PC-9 (cell line): ENCODE results near the gene NPHS1. TPM values are rescaled to one million over a fixed set of nuclear protein-coding genes. Genes with fewer than 3 reads are reported as not detected.
A peak's percentile ranks its signal among the peaks of the same experiment; 100 is the strongest.

Experiments
- BruUV-seq: library from RNA; stranded (reverse); fragments of 400-500 nt; replicated peaks from 2 replicates; lab custom pipeline; 2021; lab: Mats Ljungman, UMichigan
- CTCF ChIA-PET: fragments of 300-600 bp; sonication (Branson Sonifier 250); formaldehyde crosslinking; loops from one replicate; lab custom pipeline; 2022; ENCODE audit warnings: antibody characterized with exemption; lab: Charles Lee
- POLR2A ChIA-PET: fragments of 300-600 bp; sonication (Branson Sonifier 250); formaldehyde crosslinking; loops from one replicate; lab custom pipeline; 2022; ENCODE audit warnings: antibody characterized with exemption; ENCODE audit not compliant: unreplicated experiment; lab: Charles Lee
- DNase-seq, 2 experiments: peaks; one replicate each; pipeline versions ENCODE4 v3.0.0 to v3.0.0-alpha.2; 2015 to 2022; ENCODE audit warnings: mixed read lengths in 1 of 2
- H2AFZ ChIP-seq: fragments of 200-600 bp; sonication (generic); 2 replicates; pipeline ENCODE4 v1.8.1; 2017; ENCODE audit warnings: antibody characterized with exemption
- H3F3A ChIP-seq: fragments of 200-600 bp; sonication (generic); 2 replicates; pipeline ENCODE4 v1.8.1; 2017; ENCODE audit warnings: antibody characterized with exemption, mild to moderate bottlenecking, low read depth; ENCODE audit not compliant: insufficient read depth
- H3K27ac ChIP-seq: fragments of 200-600 bp; sonication (generic); 2 replicates; pipeline ENCODE4 v1.6.1; 2016; ENCODE audit warnings: mixed run types
- H3K27me3 ChIP-seq: fragments of 200-600 bp; sonication (generic); 2 replicates; pipeline ENCODE4 v1.6.1; 2016; ENCODE audit warnings: low read depth, mixed run types; ENCODE audit not compliant: insufficient read depth
- H3K36me3 ChIP-seq: fragments of 200-600 bp; sonication (generic); 2 replicates; pipeline ENCODE4 v1.6.1; 2016; ENCODE audit warnings: low read depth, mixed run types
- H3K4me1 ChIP-seq: fragments of 200-600 bp; sonication (generic); replicated peaks from 2 replicates; pipeline ENCODE4 v1.6.1; 2016; ENCODE audit warnings: mixed run types; ENCODE audit not compliant: insufficient read depth
- H3K4me2 ChIP-seq: fragments of 200-600 bp; sonication (generic); 2 replicates; pipeline ENCODE4 v1.6.1; 2017; ENCODE audit warnings: mixed run types
- H3K4me3 ChIP-seq: fragments of 200-600 bp; sonication (generic); 2 replicates; pipeline ENCODE4 v1.6.1; 2016; ENCODE audit warnings: mixed run types
- H3K79me2 ChIP-seq: fragments of 200-600 bp; sonication (generic); 2 replicates; pipeline ENCODE4 v1.6.1; 2017; ENCODE audit warnings: low read depth, mixed run types
- H3K9me2 ChIP-seq: fragments of 200-600 bp; sonication (generic); 2 replicates; pipeline ENCODE4 v1.8.1; 2017; ENCODE audit warnings: mild to moderate bottlenecking; ENCODE audit not compliant: insufficient read depth
- H3K9me3 ChIP-seq: fragments of 200-600 bp; sonication (generic); 2 replicates; pipeline ENCODE4 v1.8.1; 2016; ENCODE audit warnings: low read depth; ENCODE audit not compliant: insufficient read depth
- H4K20me1 ChIP-seq: fragments of 200-600 bp; sonication (generic); 2 replicates; pipeline ENCODE4 v1.8.1; 2017; ENCODE audit not compliant: insufficient read depth
- CTCF ChIP-seq: fragments of 200-600 bp; sonication (generic); conservative IDR thresholded peaks from 2 replicates; pipeline ENCODE4 v1.6.1; 2017; ENCODE audit warnings: mixed run types, antibody characterized with exemption, mild to moderate bottlenecking, moderate library complexity
- EZH2 ChIP-seq: fragments of 200-600 bp; sonication (generic); IDR thresholded peaks from 2 replicates; pipeline ENCODE4 v1.8.0; 2017; ENCODE audit warnings: antibody characterized with exemption, low read depth
- intact Hi-C: fragments of 100-400 bp; cut with micrococcal nuclease; formaldehyde crosslinking; loops from one replicate; pipeline ENCODE4 v1.10.0; 2022; ENCODE audit not compliant: unreplicated experiment
- total RNA-seq: library from RNA; stranded (reverse); gene quantifications from 2 replicates; pipeline ENCODE4 v1.2.3, GENCODE V29; 2021

Gene NPHS1
- total RNA-seq, 1 experiment from 2014 or later, result not detected

DNA sequence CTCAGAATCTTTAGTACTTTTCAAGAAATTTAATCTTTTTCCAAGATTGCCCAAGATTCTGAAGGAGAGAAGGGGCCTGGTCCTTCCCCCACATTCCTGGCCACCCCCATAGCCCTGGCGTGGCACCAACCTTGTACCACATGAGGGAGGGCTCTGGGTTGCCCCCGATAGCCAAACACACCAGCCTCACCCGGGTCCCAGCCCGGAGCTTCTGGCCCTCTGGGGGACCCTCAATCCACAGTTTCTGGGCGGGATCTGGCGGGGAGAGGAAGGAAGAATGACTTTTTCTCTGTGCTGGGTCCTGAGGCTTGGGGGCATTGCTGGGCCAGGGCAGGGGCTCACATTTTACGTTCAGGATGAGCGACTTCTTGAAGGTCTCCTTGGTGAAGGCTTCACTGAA, 4.4 kb downstream of the NPHS1 start:
- no peak overlapping the region for H3K4me2 ChIP-seq
- no peaks in the 10 kb centered on the region for H3K79me2 ChIP-seq
- peaks cover 81% of the 10 kb centered on the region for H3K27me3 ChIP-seq
- POLR2A ChIA-PET, result no interaction called here
- TF ChIP-seq CTCF, result no peak
- TF ChIP-seq EZH2, result no peak
- intact Hi-C loops, result no loop called here
- no peaks in the 10 kb centered on the region for H3K36me3 ChIP-seq
- H4K20me1 ChIP-seq, result no peaks in the 10 kb centered on the region
- H2AFZ ChIP-seq, result no peak overlapping the region
- H3F3A ChIP-seq, result no peaks in the 10 kb centered on the region
- CTCF ChIA-PET, result no interaction called here
- no peak overlapping the region for H3K4me3 ChIP-seq
- H3K9me3 ChIP-seq, result no peaks in the 10 kb centered on the region
- no peak for DNase-seq
- H3K4me1 ChIP-seq, result no peaks in the 10 kb centered on the region
- no TSS peak for BruUV-seq
- no peak overlapping the region for H3K27ac ChIP-seq
- H3K9me2 ChIP-seq, result no peaks in the 10 kb centered on the region

DNA sequence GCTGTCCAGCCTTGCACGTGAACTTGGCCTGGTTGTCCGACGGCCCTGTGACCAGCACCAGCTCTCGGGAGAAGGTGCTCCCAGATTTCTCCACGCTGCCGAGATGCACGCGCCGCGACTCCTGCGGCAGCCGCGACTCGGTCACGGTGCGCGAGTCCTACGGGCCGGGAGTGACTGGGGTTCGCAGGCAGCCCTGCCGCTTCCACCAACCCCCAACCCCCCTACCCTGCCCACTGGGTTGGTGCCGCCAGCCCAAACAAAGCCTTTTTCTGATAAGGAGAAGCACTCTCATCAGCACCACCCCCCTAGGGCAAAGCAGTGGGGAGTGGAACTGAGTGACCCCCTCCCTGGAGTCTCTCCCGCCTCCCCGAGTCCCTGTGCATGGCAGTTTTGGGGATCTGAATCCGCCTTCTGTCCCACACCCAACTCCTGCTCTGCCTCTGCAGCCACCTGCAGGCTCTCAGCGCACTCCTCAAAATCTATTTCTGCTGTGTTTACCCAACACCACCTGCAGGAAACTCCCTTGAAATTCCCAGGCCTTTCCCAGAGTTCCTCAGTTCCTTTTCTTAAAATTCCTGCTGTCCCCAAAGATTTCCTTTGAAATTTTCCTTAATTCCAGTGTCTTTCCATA, 6.2 kb downstream of the NPHS1 start:
- no peaks in the 10 kb centered on the region for H3K36me3 ChIP-seq
- TF ChIP-seq EZH2 (no peak), CTCF (no peak)
- no TSS peak for BruUV-seq
- intact Hi-C loops, result no loop called here
- POLR2A ChIA-PET, result no interaction called here
- H3K4me2 ChIP-seq, result no peak overlapping the region
- no peaks in the 10 kb centered on the region for H3K4me1 ChIP-seq
- peaks cover 81% of the 10 kb centered on the region for H3K27me3 ChIP-seq
- no peaks in the 10 kb centered on the region for H3F3A ChIP-seq
- H3K9me2 ChIP-seq, result no peaks in the 10 kb centered on the region
- no peaks in the 10 kb centered on the region for H3K79me2 ChIP-seq
- no peak overlapping the region for H3K4me3 ChIP-seq
- H4K20me1 ChIP-seq, result no peaks in the 10 kb centered on the region
- CTCF ChIA-PET, result no interaction called here
- no peak for DNase-seq
- H2AFZ ChIP-seq, result no peak overlapping the region
- no peaks in the 10 kb centered on the region for H3K9me3 ChIP-seq
- no peak overlapping the region for H3K27ac ChIP-seq

DNA sequence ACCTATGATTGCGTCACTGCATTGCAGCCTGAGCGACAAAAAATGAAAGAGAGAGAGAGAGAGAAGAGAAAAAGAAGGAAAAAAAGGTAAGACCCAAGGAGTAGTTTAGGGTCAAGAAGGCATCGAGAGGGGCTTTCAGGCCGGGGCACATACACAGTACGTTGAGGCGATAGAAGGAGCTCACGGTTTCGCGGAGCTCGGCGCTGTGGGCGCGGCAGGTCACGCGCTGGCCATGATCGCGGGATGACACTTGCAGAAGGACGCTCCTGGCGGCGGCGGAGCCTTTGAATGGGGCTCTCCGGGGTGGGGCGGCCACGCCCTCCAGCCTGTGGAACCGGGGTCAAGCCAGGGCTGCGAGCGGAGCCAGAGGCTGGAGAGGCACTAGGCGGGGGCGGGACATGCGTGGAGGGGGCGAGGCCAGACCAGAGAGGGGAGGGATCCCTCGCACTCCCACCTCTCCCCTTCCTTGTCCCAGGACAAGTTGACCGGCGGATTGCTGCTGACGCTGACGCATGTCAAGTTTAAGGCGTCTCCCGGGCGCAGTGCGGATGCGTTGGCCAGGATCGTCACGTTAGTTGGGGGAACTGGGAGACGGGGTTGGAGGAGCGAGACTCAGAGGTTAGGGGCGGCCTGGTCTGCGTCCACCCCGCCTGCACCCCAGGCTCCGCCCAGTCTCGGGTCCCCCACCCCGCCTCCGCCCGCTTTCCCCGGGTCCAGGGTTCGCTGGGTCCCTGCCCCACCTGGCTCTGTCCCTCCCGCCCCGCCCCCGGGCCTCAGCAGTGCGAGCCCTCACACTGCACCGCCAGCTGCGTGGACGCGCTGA, 6.9 kb downstream of the NPHS1 start:
- Histone ChIP-seq H3K36me3 (no peaks in the 10 kb centered on the region), H2AFZ (no peak overlapping the region), H3K79me2 (no peaks in the 10 kb centered on the region), H3F3A (no peaks in the 10 kb centered on the region), H3K27ac (no peak overlapping the region), H3K4me2 (no peak overlapping the region), H4K20me1 (no peaks in the 10 kb centered on the region), H3K9me3 (no peaks in the 10 kb centered on the region), H3K9me2 (no peaks in the 10 kb centered on the region), H3K4me3 (no peak overlapping the region), H3K27me3 (peaks cover 81% of the 10 kb centered on the region), H3K4me1 (no peaks in the 10 kb centered on the region)
- no TSS peak for BruUV-seq
- ChIA-PET POLR2A (interaction anchor here (0.5 kb wide), 1 partner anchor 465 kb away, joined by 7 read pairs; no protein-coding TSS in a partner anchor), CTCF (no interaction called here)
- no peak for TF ChIP-seq EZH2
- no peak for TF ChIP-seq CTCF
- intact Hi-C loops, result no loop called here
- DNase-seq, result peak in 1 of 2 experiments; percentile 14
